ENCODE measurements around the gene AP4B1. TPM values are rescaled to one million over a fixed set of nuclear protein-coding genes. Genes with fewer than 3 reads are reported as not detected.

The AP4B1 gene
- polyA plus RNA-seq, 2 of the 4 experiments (the other 2 are of a cell fraction), result 9.2 to 11.9 TPM

DNA sequence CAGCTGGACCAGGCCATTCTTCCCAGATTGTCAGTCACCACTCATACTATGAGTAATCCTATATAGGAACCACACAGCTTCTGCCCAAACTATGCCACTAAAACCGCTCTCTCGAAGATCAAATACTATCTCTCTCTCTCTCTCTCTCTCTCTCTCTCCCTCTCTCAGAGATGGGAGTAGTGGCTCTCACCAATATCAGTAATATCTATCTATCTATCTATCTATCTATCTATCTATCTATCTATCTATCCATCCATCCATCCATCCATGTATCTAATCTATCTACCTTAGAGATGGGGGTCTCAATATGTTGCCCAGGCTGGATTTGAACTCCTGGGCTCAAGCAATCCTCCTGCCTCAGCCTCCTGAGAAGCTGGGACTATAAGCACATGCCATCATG is 19.9 kb upstream of the AP4B1 start:
- Histone ChIP-seq H3K9me3 (no peaks in the 10 kb centered on the region), H3K4me2 (no peak overlapping the region), H3K27ac (no peak overlapping the region), H3K4me1 (peaks cover 7% of the 10 kb centered on the region; the same call in 2 of the 3 replicates), H3K4me3 (no peak overlapping the region)
- no peak for DNase-seq (ENCODE audit: low read depth in 1 of 2, low spot score in 1 of 2)
- no peak for FAIRE-seq
- no peak for ATAC-seq
- ChIA-PET CTCF (interaction anchor here (1.5 kb wide), 1 partner anchor 8 kb away, joined by 4 read pairs; no protein-coding TSS in a partner anchor), POLR2A (no interaction called here)
- 86% methylated on average over 2 of the region's 2 CpGs for whole genome bisulfite sequencing (ENCODE audit: missing lambda C conversion rate)
- TF ChIP-seq CBX8 (IDR thresholded peaks at IDR 0.05), result no peak

DNA sequence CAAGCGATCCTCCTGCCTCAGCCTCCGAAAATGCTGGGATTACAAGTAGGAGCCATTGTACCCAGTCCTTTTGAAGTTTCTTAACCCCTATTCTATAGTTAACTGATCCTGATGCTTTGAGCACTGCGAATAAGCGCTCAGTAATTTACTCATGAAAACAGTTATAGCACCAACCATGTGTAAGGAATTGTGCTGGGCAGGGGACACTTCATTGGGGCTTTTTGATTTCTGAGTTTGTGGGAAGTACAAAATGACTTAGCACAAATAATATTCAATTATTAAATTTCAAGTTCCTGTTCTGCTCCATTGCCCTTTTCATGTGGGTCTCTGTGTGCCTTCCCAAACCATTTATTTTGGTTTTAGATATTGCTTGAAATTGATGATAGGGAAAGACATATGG is 18.4 kb upstream of the AP4B1 start:
- no peak overlapping the region for H3K27ac ChIP-seq
- H3K4me3 ChIP-seq, result no peak overlapping the region
- H3K4me2 ChIP-seq, result no peak overlapping the region
- TF ChIP-seq, protein P1, sequence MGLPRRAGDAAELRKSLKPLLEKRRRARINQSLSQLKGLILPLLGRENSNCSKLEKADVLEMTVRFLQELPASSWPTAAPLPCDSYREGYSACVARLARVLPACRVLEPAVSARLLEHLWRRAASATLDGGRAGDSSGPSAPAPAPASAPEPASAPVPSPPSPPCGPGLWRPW (IDR thresholded peaks at IDR 0.05), result no peak
- TF ChIP-seq, protein P2, sequence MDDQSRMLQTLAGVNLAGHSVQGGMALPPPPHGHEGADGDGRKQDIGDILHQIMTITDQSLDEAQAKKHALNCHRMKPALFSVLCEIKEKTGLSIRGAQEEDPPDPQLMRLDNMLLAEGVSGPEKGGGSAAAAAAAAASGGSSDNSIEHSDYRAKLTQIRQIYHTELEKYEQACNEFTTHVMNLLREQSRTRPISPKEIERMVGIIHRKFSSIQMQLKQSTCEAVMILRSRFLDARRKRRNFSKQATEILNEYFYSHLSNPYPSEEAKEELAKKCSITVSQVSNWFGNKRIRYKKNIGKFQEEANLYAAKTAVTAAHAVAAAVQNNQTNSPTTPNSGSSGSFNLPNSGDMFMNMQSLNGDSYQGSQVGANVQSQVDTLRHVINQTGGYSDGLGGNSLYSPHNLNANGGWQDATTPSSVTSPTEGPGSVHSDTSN (IDR thresholded peaks at IDR 0.05), result no peak
- no peak for TF ChIP-seq JUN (IDR thresholded peaks at IDR 0.05)
- TF ChIP-seq CHD2 (IDR thresholded peaks at IDR 0.05; ENCODE audit: low read length, partially characterized antibody), result no peak
- TF ChIP-seq SREBF2 (IDR thresholded peaks at IDR 0.05), result no peak
- no peak for TF ChIP-seq NPAS2 (CRISPR knock-in tag; IDR thresholded peaks at IDR 0.05; ENCODE audit: borderline replicate concordance)
- no peak for TF ChIP-seq ZC3H11A (IDR thresholded peaks at IDR 0.05)
- TF ChIP-seq MYC (IDR thresholded peaks at IDR 0.05; ENCODE audit: borderline replicate concordance, low read length), result no peak
- no peak for TF ChIP-seq RCOR1 (IDR thresholded peaks at IDR 0.05; ENCODE audit: low read depth, low read length)
- TF ChIP-seq FOSL2 (IDR thresholded peaks at IDR 0.05), result no peak
- no peak for TF ChIP-seq FOSL2 (CRISPR knock-in tag; IDR thresholded peaks at IDR 0.05)
- TF ChIP-seq, protein P3, sequence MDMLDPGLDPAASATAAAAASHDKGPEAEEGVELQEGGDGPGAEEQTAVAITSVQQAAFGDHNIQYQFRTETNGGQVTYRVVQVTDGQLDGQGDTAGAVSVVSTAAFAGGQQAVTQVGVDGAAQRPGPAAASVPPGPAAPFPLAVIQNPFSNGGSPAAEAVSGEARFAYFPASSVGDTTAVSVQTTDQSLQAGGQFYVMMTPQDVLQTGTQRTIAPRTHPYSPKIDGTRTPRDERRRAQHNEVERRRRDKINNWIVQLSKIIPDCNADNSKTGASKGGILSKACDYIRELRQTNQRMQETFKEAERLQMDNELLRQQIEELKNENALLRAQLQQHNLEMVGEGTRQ (IDR thresholded peaks at IDR 0.05), result no peak
- no peak for TF ChIP-seq CBX8 (IDR thresholded peaks at IDR 0.05)
- no peak for TF ChIP-seq HOXA7 (CRISPR knock-in tag; IDR thresholded peaks at IDR 0.05)
- TF ChIP-seq, protein P4, sequence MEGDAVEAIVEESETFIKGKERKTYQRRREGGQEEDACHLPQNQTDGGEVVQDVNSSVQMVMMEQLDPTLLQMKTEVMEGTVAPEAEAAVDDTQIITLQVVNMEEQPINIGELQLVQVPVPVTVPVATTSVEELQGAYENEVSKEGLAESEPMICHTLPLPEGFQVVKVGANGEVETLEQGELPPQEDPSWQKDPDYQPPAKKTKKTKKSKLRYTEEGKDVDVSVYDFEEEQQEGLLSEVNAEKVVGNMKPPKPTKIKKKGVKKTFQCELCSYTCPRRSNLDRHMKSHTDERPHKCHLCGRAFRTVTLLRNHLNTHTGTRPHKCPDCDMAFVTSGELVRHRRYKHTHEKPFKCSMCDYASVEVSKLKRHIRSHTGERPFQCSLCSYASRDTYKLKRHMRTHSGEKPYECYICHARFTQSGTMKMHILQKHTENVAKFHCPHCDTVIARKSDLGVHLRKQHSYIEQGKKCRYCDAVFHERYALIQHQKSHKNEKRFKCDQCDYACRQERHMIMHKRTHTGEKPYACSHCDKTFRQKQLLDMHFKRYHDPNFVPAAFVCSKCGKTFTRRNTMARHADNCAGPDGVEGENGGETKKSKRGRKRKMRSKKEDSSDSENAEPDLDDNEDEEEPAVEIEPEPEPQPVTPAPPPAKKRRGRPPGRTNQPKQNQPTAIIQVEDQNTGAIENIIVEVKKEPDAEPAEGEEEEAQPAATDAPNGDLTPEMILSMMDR (IDR thresholded peaks at IDR 0.05), result no peak
- no peak for TF ChIP-seq JUNB (IDR thresholded peaks at IDR 0.05)
- no peak for TF ChIP-seq ZSCAN20 (CRISPR knock-in tag; IDR thresholded peaks at IDR 0.05)
- DNase-seq (ENCODE audit: low read depth in 1 of 2, low spot score in 1 of 2) (no peak), FAIRE-seq (no peak), ATAC-seq (no peak)
- ChIA-PET CTCF (no interaction called here), POLR2A (no interaction called here)
- H3K9me3 ChIP-seq, result no peaks in the 10 kb centered on the region
- WGBS (ENCODE audit: missing lambda C conversion rate), result 65% methylated on average over 4 of the region's 4 CpGs
- peaks cover 1% of the 10 kb centered on the region; the same call in 2 of the 3 replicates for H3K4me1 ChIP-seq

DNA sequence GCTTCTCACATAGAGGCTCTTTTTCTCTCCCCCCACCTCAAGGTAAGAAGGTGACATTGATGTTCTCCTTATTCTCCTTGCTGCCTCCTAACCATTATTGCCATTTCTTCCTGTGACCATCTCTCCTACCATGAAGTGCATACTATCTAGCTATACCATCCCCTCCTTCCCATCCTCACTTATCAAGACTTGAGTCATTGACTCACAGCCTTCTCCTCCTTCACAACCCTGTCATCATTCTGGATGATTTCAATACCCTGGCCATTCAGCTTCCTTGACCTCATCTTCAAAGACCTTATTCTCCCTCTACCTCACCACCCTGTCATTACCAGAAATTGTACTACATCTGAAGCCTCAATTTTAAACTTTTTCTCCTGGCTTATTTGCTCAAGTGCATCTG is 13.6 kb upstream of the AP4B1 start:
- TF ChIP-seq, protein P5, sequence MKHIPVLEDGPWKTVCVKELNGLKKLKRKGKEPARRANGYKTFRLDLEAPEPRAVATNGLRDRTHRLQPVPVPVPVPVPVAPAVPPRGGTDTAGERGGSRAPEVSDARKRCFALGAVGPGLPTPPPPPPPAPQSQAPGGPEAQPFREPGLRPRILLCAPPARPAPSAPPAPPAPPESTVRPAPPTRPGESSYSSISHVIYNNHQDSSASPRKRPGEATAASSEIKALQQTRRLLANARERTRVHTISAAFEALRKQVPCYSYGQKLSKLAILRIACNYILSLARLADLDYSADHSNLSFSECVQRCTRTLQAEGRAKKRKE (CRISPR knock-in tag; IDR thresholded peaks at IDR 0.05; ENCODE audit: low read depth), result no peak
- TF ChIP-seq POLR2AphosphoS2 (conservative IDR thresholded peaks at IDR 0.05; ENCODE audit: low read length), result no peak
- TF ChIP-seq JUN (IDR thresholded peaks at IDR 0.05), result no peak
- TF ChIP-seq, protein P6, sequence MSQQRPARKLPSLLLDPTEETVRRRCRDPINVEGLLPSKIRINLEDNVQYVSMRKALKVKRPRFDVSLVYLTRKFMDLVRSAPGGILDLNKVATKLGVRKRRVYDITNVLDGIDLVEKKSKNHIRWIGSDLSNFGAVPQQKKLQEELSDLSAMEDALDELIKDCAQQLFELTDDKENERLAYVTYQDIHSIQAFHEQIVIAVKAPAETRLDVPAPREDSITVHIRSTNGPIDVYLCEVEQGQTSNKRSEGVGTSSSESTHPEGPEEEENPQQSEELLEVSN (IDR thresholded peaks at IDR 0.05; ENCODE audit: borderline replicate concordance, low read depth), result no peak
- no peak for TF ChIP-seq EP300 (IDR thresholded peaks at IDR 0.05)
- TF ChIP-seq NR3C1 (IDR thresholded peaks at IDR 0.05), result no peak
- TF ChIP-seq SMC3 (IDR thresholded peaks at IDR 0.05), result no peak
- no peak for TF ChIP-seq HDAC2 (IDR thresholded peaks at IDR 0.05)
- TF ChIP-seq NFE2L2 (conservative IDR thresholded peaks at IDR 0.05; ENCODE audit: low read length), result no peak
- TF ChIP-seq RCOR1 (IDR thresholded peaks at IDR 0.05; ENCODE audit: low read depth, low read length), result no peak
- no peak for TF ChIP-seq ZFP36 (IDR thresholded peaks at IDR 0.05; ENCODE audit: borderline replicate concordance, partially characterized antibody)
- no peak for TF ChIP-seq JUNB (IDR thresholded peaks at IDR 0.05)
- no peak for FAIRE-seq
- no peak for DNase-seq (ENCODE audit: low read depth in 1 of 2, low spot score in 1 of 2)
- Histone ChIP-seq H3K4me1 (no peaks in the 10 kb centered on the region), H3K27ac (no peak overlapping the region), H3K4me3 (no peak overlapping the region), H3K9me3 (no peaks in the 10 kb centered on the region), H3K4me2 (no peak overlapping the region)
- no peak for ATAC-seq
- ChIA-PET CTCF (interaction anchor here (0.8 to 1.1 kb wide), 2 partner anchors 11 to 365 kb away, joined by 3 to 4 read pairs; partner anchors contain the start of gene HIPK1), POLR2A (no interaction called here)

All from A549 (cell line).